ENCODE data around the gene BCAS3.

BCAS3 gene

GRCh38 chr17:61307905-61308886 is 630.5 kb downstream of the BCAS3 start:
- DNase-seq, result no peak

GRCh38 chr17:61309362-61310256 is 632.0 kb downstream of the BCAS3 start:
- DNase-seq, result no peak

GRCh38 chr17:61310590-61310989 is 632.9 kb downstream of the BCAS3 start:
- DNase-seq, result no peak

GRCh38 chr17:61312406-61313295 is 635.0 kb downstream of the BCAS3 start:
- no peak for DNase-seq

GRCh38 chr17:61313461-61314326 is 636.0 kb downstream of the BCAS3 start:
- DNase-seq, result no peak

GRCh38 chr17:61314368-61315078 is 636.9 kb downstream of the BCAS3 start:
- DNase-seq, result no peak

GRCh38 chr17:61316633-61317032 is 639.0 kb downstream of the BCAS3 start:
- no peak for DNase-seq

DNA sequence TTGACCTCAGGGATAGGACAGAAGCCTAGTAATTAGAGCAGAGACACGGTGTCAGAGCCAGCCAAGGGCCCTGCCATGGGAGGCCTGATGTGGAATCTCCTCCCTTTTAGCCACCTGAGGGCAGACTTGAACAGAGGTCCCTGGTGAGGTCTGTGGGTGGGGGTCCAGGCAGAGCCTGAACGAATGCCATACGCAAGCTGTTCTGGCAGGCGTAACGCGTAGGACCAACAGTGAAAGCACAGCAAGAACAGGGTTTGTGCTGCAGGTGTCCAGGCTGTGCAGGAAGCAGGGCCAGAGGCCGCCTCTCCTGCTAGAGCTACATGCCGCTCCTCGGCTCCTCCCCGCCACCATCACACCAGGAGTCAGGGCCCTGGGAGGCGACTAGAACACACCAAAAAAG is 640.1 kb downstream of the BCAS3 start:
- DNase-seq, result no peak

DNA sequence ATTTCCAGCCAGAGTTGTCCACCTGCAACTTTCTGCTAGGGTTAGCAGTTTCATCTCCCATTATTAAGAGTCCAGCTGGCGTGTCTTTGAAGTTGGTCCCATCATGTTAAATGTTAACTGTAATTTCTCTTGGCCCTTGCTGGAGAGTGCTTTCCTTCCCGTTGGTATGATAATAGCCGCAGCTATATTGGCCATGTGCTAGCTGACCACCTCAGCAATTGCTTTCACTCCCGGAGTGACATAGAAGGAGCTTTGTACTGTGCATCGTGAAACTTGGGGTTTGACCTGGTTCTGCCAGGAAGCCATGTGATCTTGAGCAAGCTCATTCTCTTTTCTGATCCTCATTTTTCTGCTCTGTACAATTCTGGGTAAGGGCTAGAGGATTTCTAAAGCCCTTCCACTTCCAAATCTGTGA is 641.0 kb downstream of the BCAS3 start:
- DNase-seq, result no peak

DNA sequence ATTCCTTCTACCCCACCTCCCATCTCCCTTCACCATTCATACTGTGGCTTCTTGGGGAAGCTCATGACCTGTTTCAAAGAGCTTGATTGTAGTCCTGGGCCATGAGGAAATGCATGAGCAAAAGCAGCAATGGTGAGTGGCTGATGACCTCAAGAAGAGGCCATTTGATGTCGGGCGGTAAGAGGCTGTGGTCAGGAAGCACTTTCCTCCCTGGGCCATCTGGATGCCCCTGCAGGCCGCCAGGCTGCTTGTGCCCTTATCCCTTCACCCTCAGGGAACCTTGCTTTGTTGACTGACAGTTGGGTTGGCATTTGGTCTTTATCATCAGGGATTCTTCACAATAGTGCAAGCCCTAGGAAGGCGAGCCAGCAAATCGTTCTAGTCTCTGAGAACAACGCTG is 643.7 kb downstream of the BCAS3 start:
- DNase-seq, result no peak

- no peak for DNase-seq
These were observed 644.8 kb downstream of the BCAS3 start for GRCh38 chr17:61322325-61323002.

DNA sequence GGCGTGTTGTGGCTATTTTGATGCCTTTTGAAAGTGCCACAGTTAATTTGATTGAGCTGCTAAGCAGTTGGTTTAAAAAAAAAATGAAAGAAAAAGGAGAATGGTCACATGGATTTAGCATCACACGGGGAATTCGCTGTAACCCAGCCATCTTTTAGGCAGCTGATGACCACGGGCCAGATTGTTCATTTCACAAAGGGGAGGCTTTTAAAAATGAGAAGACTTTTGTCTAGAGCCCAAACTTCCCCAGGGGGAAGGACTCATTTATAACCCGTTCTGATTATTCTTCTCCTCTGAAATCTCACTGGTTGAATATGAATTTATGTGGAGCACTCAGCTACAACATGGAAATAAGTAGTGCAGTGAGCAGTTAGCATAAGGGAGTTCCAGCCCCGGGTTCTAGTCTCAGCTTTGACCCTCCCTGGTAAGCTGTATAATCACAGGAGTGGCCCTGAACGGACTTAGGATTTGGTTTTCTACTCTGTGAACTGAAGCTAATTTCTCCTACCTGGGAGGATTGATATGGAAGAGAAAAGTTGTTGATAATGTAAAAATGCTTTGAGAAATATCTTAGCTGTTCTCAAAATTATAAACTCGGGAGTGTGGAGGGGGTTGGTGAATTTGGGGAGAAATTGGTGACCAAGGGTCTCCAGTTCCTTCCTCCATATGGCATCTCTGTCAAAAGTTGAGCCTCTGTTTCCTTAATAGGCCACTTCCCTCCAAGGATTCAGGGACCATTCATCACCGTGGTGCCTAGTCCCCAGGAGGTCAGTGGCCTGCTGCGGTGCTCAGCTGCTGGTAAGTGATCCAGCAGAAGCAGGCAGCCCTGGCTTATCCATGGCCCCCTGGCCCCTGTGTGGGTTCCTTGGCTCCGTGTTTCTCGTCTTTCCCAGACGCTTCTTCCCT is 645.6 kb downstream of the BCAS3 start:
- no peak for DNase-seq

GRCh38 chr17:61323909-61324868 is 646.5 kb downstream of the BCAS3 start:
- DNase-seq, result no peak

- DNase-seq, result no peak
These were observed 647.3 kb downstream of the BCAS3 start for GRCh38 chr17:61324950-61325349.

DNA sequence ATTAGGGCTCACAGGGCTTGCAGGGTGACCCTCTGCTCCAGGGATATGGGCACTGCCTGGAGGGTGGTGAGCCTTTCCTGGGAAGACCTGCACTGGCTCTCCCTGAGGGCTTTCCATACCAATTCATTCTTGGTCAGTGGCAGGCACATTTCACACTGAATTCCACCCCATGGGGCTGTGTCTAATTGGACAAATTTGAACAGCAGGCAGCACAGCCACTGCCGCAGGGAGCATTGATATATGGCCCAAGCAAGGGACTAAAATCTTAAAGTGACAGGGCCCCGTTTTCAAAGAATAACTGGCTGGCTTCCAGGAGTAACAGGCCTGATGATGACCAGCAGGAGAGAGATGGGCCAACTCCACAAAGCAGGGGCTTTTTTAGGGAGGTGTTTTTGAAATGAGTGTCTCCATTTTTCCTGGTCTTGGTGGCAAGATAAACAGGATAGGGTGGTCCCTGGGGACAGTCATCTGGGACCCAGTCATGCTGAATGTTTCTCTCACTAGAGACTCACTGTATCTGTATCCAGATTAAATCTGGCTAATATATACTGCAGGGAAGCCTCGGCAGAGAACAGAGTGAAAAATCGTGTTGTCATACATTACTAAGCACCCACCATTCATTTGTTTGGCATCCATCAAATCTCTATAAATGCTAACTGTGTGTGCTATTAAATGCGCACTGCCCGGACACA is 647.9 kb downstream of the BCAS3 start:
- peak; percentile 75 for DNase-seq

- no peak for DNase-seq
These were observed 648.7 kb downstream of the BCAS3 start for GRCh38 chr17:61326330-61326729.

GRCh38 chr17:61328351-61328750 is 650.7 kb downstream of the BCAS3 start:
- DNase-seq, result no peak

Data from eye (tissue), 1 donor.